Measurements from ENCODE around the gene SEMA3E.

- TF ChIP-seq CTCF (IDR thresholded peaks at IDR 0.05) = no peak
- no peak for TF ChIP-seq RELA (CRISPR knock-in tag; IDR thresholded peaks at IDR 0.05; ENCODE audit: borderline replicate concordance)
- no peak for TF ChIP-seq CBFB (CRISPR knock-in tag; IDR thresholded peaks at IDR 0.05; ENCODE audit: low read depth)
- no peak for TF ChIP-seq ZNF512 (CRISPR knock-in tag; IDR thresholded peaks at IDR 0.05; ENCODE audit: borderline replicate concordance)
- no peak for TF ChIP-seq USF1 (CRISPR knock-in tag; IDR thresholded peaks at IDR 0.05)
- no peak for TF ChIP-seq MAX (CRISPR knock-in tag; IDR thresholded peaks at IDR 0.05)
- TF ChIP-seq CREB1 (CRISPR knock-in tag; IDR thresholded peaks at IDR 0.05) = no peak
- no peak for TF ChIP-seq E2F5 (CRISPR knock-in tag; IDR thresholded peaks at IDR 0.05)
- no peak for TF ChIP-seq ARID4B (CRISPR knock-in tag; IDR thresholded peaks at IDR 0.05; ENCODE audit: borderline replicate concordance)
These were observed 128.2 kb downstream of the SEMA3E start for GRCh38 chr7:83520726-83521125.
